PC-9 (cell line): ENCODE results near the gene RTL10. TPM values are rescaled to one million over a fixed set of nuclear protein-coding genes. Genes with fewer than 3 reads are reported as not detected.

Experiments used
- BruUV-seq: library from RNA; stranded (reverse); fragments of 400-500 nt; replicated peaks from 2 replicates; lab custom pipeline; 2021; lab: Mats Ljungman, UMichigan
- CTCF ChIA-PET: fragments of 300-600 bp; sonication (Branson Sonifier 250); formaldehyde crosslinking; loops from one replicate; lab custom pipeline; 2022; ENCODE audit warnings: antibody characterized with exemption; lab: Charles Lee
- POLR2A ChIA-PET: fragments of 300-600 bp; sonication (Branson Sonifier 250); formaldehyde crosslinking; loops from one replicate; lab custom pipeline; 2022; ENCODE audit warnings: antibody characterized with exemption; ENCODE audit not compliant: unreplicated experiment; lab: Charles Lee
- DNase-seq, 2 experiments: peaks; one replicate each; pipeline versions ENCODE4 v3.0.0 to v3.0.0-alpha.2; 2015 to 2022; ENCODE audit warnings: mixed read lengths in 1 of 2
- H2AFZ ChIP-seq: fragments of 200-600 bp; sonication (generic); 2 replicates; pipeline ENCODE4 v1.8.1; 2017; ENCODE audit warnings: antibody characterized with exemption
- H3F3A ChIP-seq: fragments of 200-600 bp; sonication (generic); 2 replicates; pipeline ENCODE4 v1.8.1; 2017; ENCODE audit warnings: antibody characterized with exemption, mild to moderate bottlenecking, low read depth; ENCODE audit not compliant: insufficient read depth
- H3K27ac ChIP-seq: fragments of 200-600 bp; sonication (generic); 2 replicates; pipeline ENCODE4 v1.6.1; 2016; ENCODE audit warnings: mixed run types
- H3K27me3 ChIP-seq: fragments of 200-600 bp; sonication (generic); 2 replicates; pipeline ENCODE4 v1.6.1; 2016; ENCODE audit warnings: low read depth, mixed run types; ENCODE audit not compliant: insufficient read depth
- H3K36me3 ChIP-seq: fragments of 200-600 bp; sonication (generic); 2 replicates; pipeline ENCODE4 v1.6.1; 2016; ENCODE audit warnings: low read depth, mixed run types
- H3K4me1 ChIP-seq: fragments of 200-600 bp; sonication (generic); replicated peaks from 2 replicates; pipeline ENCODE4 v1.6.1; 2016; ENCODE audit warnings: mixed run types; ENCODE audit not compliant: insufficient read depth
- H3K4me2 ChIP-seq: fragments of 200-600 bp; sonication (generic); 2 replicates; pipeline ENCODE4 v1.6.1; 2017; ENCODE audit warnings: mixed run types
- H3K4me3 ChIP-seq: fragments of 200-600 bp; sonication (generic); 2 replicates; pipeline ENCODE4 v1.6.1; 2016; ENCODE audit warnings: mixed run types
- H3K79me2 ChIP-seq: fragments of 200-600 bp; sonication (generic); 2 replicates; pipeline ENCODE4 v1.6.1; 2017; ENCODE audit warnings: low read depth, mixed run types
- H3K9me2 ChIP-seq: fragments of 200-600 bp; sonication (generic); 2 replicates; pipeline ENCODE4 v1.8.1; 2017; ENCODE audit warnings: mild to moderate bottlenecking; ENCODE audit not compliant: insufficient read depth
- H3K9me3 ChIP-seq: fragments of 200-600 bp; sonication (generic); 2 replicates; pipeline ENCODE4 v1.8.1; 2016; ENCODE audit warnings: low read depth; ENCODE audit not compliant: insufficient read depth
- H4K20me1 ChIP-seq: fragments of 200-600 bp; sonication (generic); 2 replicates; pipeline ENCODE4 v1.8.1; 2017; ENCODE audit not compliant: insufficient read depth
- CTCF ChIP-seq: fragments of 200-600 bp; sonication (generic); conservative IDR thresholded peaks from 2 replicates; pipeline ENCODE4 v1.6.1; 2017; ENCODE audit warnings: mixed run types, antibody characterized with exemption, mild to moderate bottlenecking, moderate library complexity
- EZH2 ChIP-seq: fragments of 200-600 bp; sonication (generic); IDR thresholded peaks from 2 replicates; pipeline ENCODE4 v1.8.0; 2017; ENCODE audit warnings: antibody characterized with exemption, low read depth
- intact Hi-C: fragments of 100-400 bp; cut with micrococcal nuclease; formaldehyde crosslinking; loops from one replicate; pipeline ENCODE4 v1.10.0; 2022; ENCODE audit not compliant: unreplicated experiment
- total RNA-seq: library from RNA; stranded (reverse); gene quantifications from 2 replicates; pipeline ENCODE4 v1.2.3, GENCODE V29; 2021

The RTL10 gene
- total RNA-seq, 1 experiment from 2014 or later, result 23.5 TPM

GRCh38 chr22:19822301-19823117 lies 32.2 kb downstream of the RTL10 start:
- DNase-seq, result no peak
- H4K20me1 ChIP-seq, result 0 out of 2 replicates have a peak, but pooled peaks cover 12% of the 10 kb centered on the region
- H3K4me1 ChIP-seq, result peaks cover 38% of the 10 kb centered on the region
- H3K9me3 ChIP-seq, result no peaks in the 10 kb centered on the region
- ChIA-PET CTCF (no interaction called here), POLR2A (no interaction called here)
- H3K79me2 ChIP-seq, result no peaks in the 10 kb centered on the region
- H3K4me2 ChIP-seq, result no peak overlapping the region
- peaks cover 32% of the 10 kb centered on the region for H3F3A ChIP-seq
- intact Hi-C loops, result no loop called here
- no peaks in the 10 kb centered on the region for H3K36me3 ChIP-seq
- TF ChIP-seq EZH2 (no peak), CTCF (no peak)
- no peaks in the 10 kb centered on the region for H3K27me3 ChIP-seq
- no peak overlapping the region for H3K4me3 ChIP-seq
- no TSS peak for BruUV-seq
- H3K27ac ChIP-seq, result no peak overlapping the region
- no peak overlapping the region for H2AFZ ChIP-seq
- no peaks in the 10 kb centered on the region for H3K9me2 ChIP-seq

- DNase-seq, result no peak
- no peaks in the 10 kb centered on the region for H3K79me2 ChIP-seq
- no peaks in the 10 kb centered on the region for H3K27me3 ChIP-seq
- H2AFZ ChIP-seq, result no peak overlapping the region
- H3K36me3 ChIP-seq, result no peaks in the 10 kb centered on the region
- no peaks in the 10 kb centered on the region for H3K9me3 ChIP-seq
- POLR2A ChIA-PET, result no interaction called here
- 0 out of 2 replicates have a peak, but pooled peaks cover 12% of the 10 kb centered on the region for H4K20me1 ChIP-seq
- no peak overlapping the region for H3K4me3 ChIP-seq
- peaks cover 32% of the 10 kb centered on the region for H3F3A ChIP-seq
- no peak overlapping the region for H3K27ac ChIP-seq
- H3K9me2 ChIP-seq, result no peaks in the 10 kb centered on the region
- H3K4me2 ChIP-seq, result no peak overlapping the region
- peaks cover 38% of the 10 kb centered on the region for H3K4me1 ChIP-seq
- TF ChIP-seq CTCF (no peak), EZH2 (no peak)
- CTCF ChIA-PET, result no interaction called here
- intact Hi-C loops, result no loop called here
- no TSS peak for BruUV-seq
Measured at GRCh38 chr22:19821523-19822300, 33.0 kb downstream of the RTL10 start.

- no peaks in the 10 kb centered on the region for H3K79me2 ChIP-seq
- peaks cover 29% of the 10 kb centered on the region for H3F3A ChIP-seq
- H4K20me1 ChIP-seq, result 0 out of 2 replicates have a peak, but pooled peaks cover 12% of the 10 kb centered on the region
- no peaks in the 10 kb centered on the region for H3K36me3 ChIP-seq
- CTCF ChIA-PET, result no interaction called here
- intact Hi-C loops, result no loop called here
- no peaks in the 10 kb centered on the region for H3K9me3 ChIP-seq
- no peak overlapping the region for H3K4me2 ChIP-seq
- H3K27me3 ChIP-seq, result no peaks in the 10 kb centered on the region
- peaks cover 35% of the 10 kb centered on the region for H3K4me1 ChIP-seq
- H3K9me2 ChIP-seq, result no peaks in the 10 kb centered on the region
- no peak for DNase-seq
- no peak overlapping the region for H3K4me3 ChIP-seq
- BruUV-seq, result no TSS peak
- no peak overlapping the region for H2AFZ ChIP-seq
- POLR2A ChIA-PET, result no interaction called here
- H3K27ac ChIP-seq, result no peak overlapping the region
- no peak for TF ChIP-seq CTCF
- no peak for TF ChIP-seq EZH2
Measured at GRCh38 chr22:19820880-19821522, 33.7 kb downstream of the RTL10 start.
